ENCODE data around the gene CUL2.

The CUL2 gene

DNA sequence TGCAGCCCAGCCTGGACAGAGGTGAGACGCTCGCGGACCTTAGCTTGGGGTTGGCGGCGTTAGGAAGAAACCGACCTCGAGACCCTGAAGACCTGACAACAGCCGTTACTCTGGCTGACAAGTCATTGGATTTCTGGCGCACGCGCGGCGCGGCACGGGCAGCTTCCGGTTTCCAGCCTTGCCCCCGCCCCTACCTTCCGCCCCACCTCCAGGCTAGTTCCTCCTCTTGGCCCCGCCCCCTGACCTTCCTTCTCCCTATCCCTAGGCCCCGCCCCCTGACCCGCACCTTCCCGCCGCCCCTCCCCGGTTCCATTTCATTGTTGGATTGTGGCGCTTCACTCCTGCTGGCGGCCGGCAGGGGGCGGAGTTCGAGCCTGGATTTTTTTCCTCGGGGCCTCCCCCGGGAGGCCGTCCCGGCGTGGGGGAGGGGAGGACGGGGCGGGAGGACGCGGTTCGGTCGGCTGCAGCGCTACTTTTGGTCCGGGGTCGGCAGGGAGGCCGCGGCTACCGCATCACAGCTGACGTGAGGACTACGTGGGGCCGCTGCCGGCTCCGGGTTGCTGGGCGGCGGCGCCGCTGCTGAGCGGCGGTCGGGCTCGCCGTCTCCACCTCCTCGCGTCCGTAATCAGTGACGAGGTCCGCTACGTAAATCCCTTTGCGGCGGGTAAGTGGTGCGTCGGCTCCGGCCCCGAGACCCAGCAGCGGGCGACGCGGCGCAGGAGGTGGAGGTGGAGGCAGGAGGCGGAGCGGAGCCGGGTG lies 36.6 kb upstream of the CUL2 start, which contains the start of gene CREM:
Gene CREM, plus strand, starts transcription at position 317 of the 759 bp plus-strand sequence. CDS start 10,990 bp downstream, outside the sequence.
- ChIA-PET CTCF (interaction anchor here (0.6 to 4.2 kb wide), 15 partner anchors 10 to 975 kb away, joined by 3 to 28 read pairs (median 4); no protein-coding TSS in a partner anchor), POLR2A (interaction anchor here (0.5 to 3.6 kb wide), 13 partner anchors 9 to 466 kb away, joined by 3 to 47 read pairs (median 4); partner anchors contain the start of gene CUL2)
- Histone ChIP-seq H3K4me1 (ENCODE audit: control insufficient read depth, insufficient read depth, low read length) (peaks cover 11% of the 10 kb centered on the region), H3K4me3 (ENCODE audit: low read depth, low read length) (peak within 1 kb of the TSS; percentile 76), H3K9me3 (ENCODE audit: control insufficient read depth, insufficient read depth, low read depth, low read length) (no peaks in the 10 kb centered on the region), H3K27ac (ENCODE audit: extremely low read depth, low read depth, low read length) (peak within 1 kb of the TSS; percentile 97), H3K36me3 (ENCODE audit: control insufficient read depth in 2 of 2, insufficient read depth in 1 of 2, low read length in 2 of 2) (no peaks in the 10 kb centered on the region)
- no peak for TF ChIP-seq ZBTB1 (tag by site-specific recombination; IDR thresholded peaks at IDR 0.05)
- no peak for TF ChIP-seq ZNF221 (tag by site-specific recombination; IDR thresholded peaks at IDR 0.05; ENCODE audit: borderline replicate concordance)
- TF ChIP-seq ZNF248 (tag by site-specific recombination; IDR thresholded peaks at IDR 0.05), result no peak
- TF ChIP-seq ZNF585B (tag by site-specific recombination; IDR thresholded peaks at IDR 0.05), result no peak
- TF ChIP-seq YY2 (tag by site-specific recombination; IDR thresholded peaks at IDR 0.05), result no peak
- TF ChIP-seq ZNF473 (tag by site-specific recombination; IDR thresholded peaks at IDR 0.05), result no peak
- TF ChIP-seq ZNF37A (tag by site-specific recombination; IDR thresholded peaks at IDR 0.05), result no peak
- TF ChIP-seq, protein P1, sequence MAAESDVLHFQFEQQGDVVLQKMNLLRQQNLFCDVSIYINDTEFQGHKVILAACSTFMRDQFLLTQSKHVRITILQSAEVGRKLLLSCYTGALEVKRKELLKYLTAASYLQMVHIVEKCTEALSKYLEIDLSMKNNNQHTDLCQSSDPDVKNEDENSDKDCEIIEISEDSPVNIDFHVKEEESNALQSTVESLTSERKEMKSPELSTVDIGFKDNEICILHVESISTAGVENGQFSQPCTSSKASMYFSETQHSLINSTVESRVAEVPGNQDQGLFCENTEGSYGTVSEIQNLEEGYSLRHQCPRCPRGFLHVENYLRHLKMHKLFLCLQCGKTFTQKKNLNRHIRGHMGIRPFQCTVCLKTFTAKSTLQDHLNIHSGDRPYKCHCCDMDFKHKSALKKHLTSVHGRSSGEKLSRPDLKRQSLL (tag by site-specific recombination; IDR thresholded peaks at IDR 0.05), result peak; percentile 84; the same call in 1 of the 2 replicates
- peak; percentile 45; the same call in 1 of the 2 replicates for TF ChIP-seq ZNF146 (tag by site-specific recombination; IDR thresholded peaks at IDR 0.05)
- TF ChIP-seq ZNF670 (tag by site-specific recombination; IDR thresholded peaks at IDR 0.05; ENCODE audit: low read depth), result no peak
- TF ChIP-seq ZFP37 (tag by site-specific recombination; IDR thresholded peaks at IDR 0.05), result peak; percentile 84
- no peak for TF ChIP-seq ZNF791 (tag by site-specific recombination; IDR thresholded peaks at IDR 0.05)
- TF ChIP-seq HOXA7 (CRISPR knock-in tag; IDR thresholded peaks at IDR 0.05; ENCODE audit: borderline replicate concordance), result no peak
- no peak for TF ChIP-seq ZNF555 (tag by site-specific recombination; conservative IDR thresholded peaks at IDR 0.05)
- TF ChIP-seq ZNF426 (tag by site-specific recombination; IDR thresholded peaks at IDR 0.05), result no peak
- TF ChIP-seq, protein P2, sequence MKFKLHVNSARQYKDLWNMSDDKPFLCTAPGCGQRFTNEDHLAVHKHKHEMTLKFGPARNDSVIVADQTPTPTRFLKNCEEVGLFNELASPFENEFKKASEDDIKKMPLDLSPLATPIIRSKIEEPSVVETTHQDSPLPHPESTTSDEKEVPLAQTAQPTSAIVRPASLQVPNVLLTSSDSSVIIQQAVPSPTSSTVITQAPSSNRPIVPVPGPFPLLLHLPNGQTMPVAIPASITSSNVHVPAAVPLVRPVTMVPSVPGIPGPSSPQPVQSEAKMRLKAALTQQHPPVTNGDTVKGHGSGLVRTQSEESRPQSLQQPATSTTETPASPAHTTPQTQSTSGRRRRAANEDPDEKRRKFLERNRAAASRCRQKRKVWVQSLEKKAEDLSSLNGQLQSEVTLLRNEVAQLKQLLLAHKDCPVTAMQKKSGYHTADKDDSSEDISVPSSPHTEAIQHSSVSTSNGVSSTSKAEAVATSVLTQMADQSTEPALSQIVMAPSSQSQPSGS (tag by site-specific recombination; IDR thresholded peaks at IDR 0.05; ENCODE audit: low read depth), result peak; percentile 63; the same call in 1 of the 2 replicates
- TF ChIP-seq ZNF621 (tag by site-specific recombination; IDR thresholded peaks at IDR 0.05), result no peak
- no peak for TF ChIP-seq ZNF830 (tag by site-specific recombination; IDR thresholded peaks at IDR 0.05; ENCODE audit: low read depth)
- TF ChIP-seq SP3 (tag by site-specific recombination; IDR thresholded peaks at IDR 0.05), result peak; percentile 90
- peak; percentile 81 for TF ChIP-seq SP7 (tag by site-specific recombination; IDR thresholded peaks at IDR 0.05)
- peak; percentile 72 for TF ChIP-seq WT1 (tag by site-specific recombination; IDR thresholded peaks at IDR 0.05)
- no peak for TF ChIP-seq ZNF514 (tag by site-specific recombination; IDR thresholded peaks at IDR 0.05)
- no peak; the same call in 1 of the 2 replicates for TF ChIP-seq ZNF623 (tag by site-specific recombination; IDR thresholded peaks at IDR 0.05)
- TF ChIP-seq SALL2 (tag by site-specific recombination; IDR thresholded peaks at IDR 0.05; ENCODE audit: borderline replicate concordance), result no peak
- TF ChIP-seq ZNF707 (tag by site-specific recombination; IDR thresholded peaks at IDR 0.05), result no peak
- no peak for TF ChIP-seq ZNF157 (tag by site-specific recombination; IDR thresholded peaks at IDR 0.05)
- TF ChIP-seq, protein P3, sequence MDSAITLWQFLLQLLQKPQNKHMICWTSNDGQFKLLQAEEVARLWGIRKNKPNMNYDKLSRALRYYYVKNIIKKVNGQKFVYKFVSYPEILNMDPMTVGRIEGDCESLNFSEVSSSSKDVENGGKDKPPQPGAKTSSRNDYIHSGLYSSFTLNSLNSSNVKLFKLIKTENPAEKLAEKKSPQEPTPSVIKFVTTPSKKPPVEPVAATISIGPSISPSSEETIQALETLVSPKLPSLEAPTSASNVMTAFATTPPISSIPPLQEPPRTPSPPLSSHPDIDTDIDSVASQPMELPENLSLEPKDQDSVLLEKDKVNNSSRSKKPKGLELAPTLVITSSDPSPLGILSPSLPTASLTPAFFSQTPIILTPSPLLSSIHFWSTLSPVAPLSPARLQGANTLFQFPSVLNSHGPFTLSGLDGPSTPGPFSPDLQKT (IDR thresholded peaks at IDR 0.05; ENCODE audit: borderline replicate concordance, low read depth, low read length), result no peak
- TF ChIP-seq ZFHX2 (tag by site-specific recombination; conservative IDR thresholded peaks at IDR 0.05), result peak; percentile 75
- no peak for TF ChIP-seq ZNF23 (tag by site-specific recombination; IDR thresholded peaks at IDR 0.05; ENCODE audit: borderline replicate concordance)
- no peak for TF ChIP-seq ZNF274 (IDR thresholded peaks at IDR 0.05; ENCODE audit: low read length)
- no peak for TF ChIP-seq ZNF274 (tag by site-specific recombination; IDR thresholded peaks at IDR 0.05; ENCODE audit: borderline replicate concordance)
- no peak for TF ChIP-seq ZNF133 (tag by site-specific recombination; IDR thresholded peaks at IDR 0.05)
- no peak for TF ChIP-seq ZNF16 (tag by site-specific recombination; IDR thresholded peaks at IDR 0.05; ENCODE audit: low read depth)
- TF ChIP-seq ZNF664 (tag by site-specific recombination; IDR thresholded peaks at IDR 0.05), result no peak
- TF ChIP-seq, protein P4, sequence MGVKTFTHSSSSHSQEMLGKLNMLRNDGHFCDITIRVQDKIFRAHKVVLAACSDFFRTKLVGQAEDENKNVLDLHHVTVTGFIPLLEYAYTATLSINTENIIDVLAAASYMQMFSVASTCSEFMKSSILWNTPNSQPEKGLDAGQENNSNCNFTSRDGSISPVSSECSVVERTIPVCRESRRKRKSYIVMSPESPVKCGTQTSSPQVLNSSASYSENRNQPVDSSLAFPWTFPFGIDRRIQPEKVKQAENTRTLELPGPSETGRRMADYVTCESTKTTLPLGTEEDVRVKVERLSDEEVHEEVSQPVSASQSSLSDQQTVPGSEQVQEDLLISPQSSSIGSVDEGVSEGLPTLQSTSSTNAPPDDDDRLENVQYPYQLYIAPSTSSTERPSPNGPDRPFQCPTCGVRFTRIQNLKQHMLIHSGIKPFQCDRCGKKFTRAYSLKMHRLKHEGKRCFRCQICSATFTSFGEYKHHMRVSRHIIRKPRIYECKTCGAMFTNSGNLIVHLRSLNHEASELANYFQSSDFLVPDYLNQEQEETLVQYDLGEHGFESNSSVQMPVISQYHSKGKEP (tag by site-specific recombination; IDR thresholded peaks at IDR 0.05), result peak; percentile 37; the same call in 1 of the 2 replicates

Measured in HEK293 (cell line).